K562 (cell line): Measurements from ENCODE around the gene FADS1. TPM values are rescaled to one million over a fixed set of nuclear protein-coding genes. Genes with fewer than 3 reads are reported as not detected.

Experiments
- AFF1 ChIP-seq, 2 experiments: fragments of 450-650 bp; IDR thresholded peaks; 2 replicates each; pipeline ENCODE4 v1.6.1; 2018; ENCODE audit warnings: mild to moderate bottlenecking in 2 of 2, low read depth in 1 of 2; ENCODE audit not compliant: partially characterized antibody in 2 of 2
- BCOR ChIP-seq: fragments of 450-650 bp; IDR thresholded peaks from 2 replicates; pipeline ENCODE4 v1.6.1; 2016
- CCAR2 ChIP-seq: fragments of 200-400 bp; formaldehyde crosslinking; IDR thresholded peaks from 2 replicates; pipeline ENCODE4 v1.6.1; 2017; ENCODE audit warnings: mild to moderate bottlenecking, low read depth, low read length
- CHD4 ChIP-seq: fragments of 200-600 bp; sonication (generic); IDR thresholded peaks from 3 replicates; pipeline ENCODE4 v1.6.1; 2012; ENCODE audit warnings: low read depth, mild to moderate bottlenecking, mixed read lengths, low read length, inconsistent platforms; ENCODE audit not compliant: insufficient read depth, insufficient replicate concordance, poor library complexity, severe bottlenecking
- E2F3 ChIP-seq: fragments of 250-450 bp; sonication (Bioruptor Pico); IDR thresholded peaks from 2 replicates; pipeline ENCODE4 v1.4.0; 2020; ENCODE audit warnings: mild to moderate bottlenecking
- E2F8 ChIP-seq: fragments of 450-650 bp; IDR thresholded peaks from 2 replicates; pipeline ENCODE4 v1.7.1; 2018; ENCODE audit warnings: mild to moderate bottlenecking, low read depth; ENCODE audit not compliant: partially characterized antibody
- HES1 ChIP-seq: fragments of 450-650 bp; IDR thresholded peaks from 2 replicates; pipeline ENCODE4 v1.6.1; 2016; ENCODE audit warnings: low read depth, mild to moderate bottlenecking, moderate library complexity
- HNRNPK ChIP-seq: fragments of 200-400 bp; formaldehyde crosslinking; IDR thresholded peaks from one replicate; pipeline ENCODE4 v1.6.1; 2018; ENCODE audit warnings: mild to moderate bottlenecking, low read depth, low read length; ENCODE audit not compliant: poor library complexity, severe bottlenecking
- PHB2 ChIP-seq: fragments of 450-650 bp; IDR thresholded peaks from 2 replicates; pipeline ENCODE4 v1.6.1; 2017; ENCODE audit warnings: low read depth
- PTTG1 ChIP-seq: fragments of 450-650 bp; IDR thresholded peaks from 2 replicates; pipeline ENCODE4 v1.6.1; 2016; ENCODE audit warnings: low read depth, mild to moderate bottlenecking, missing genetic modification characterization, missing compliant biosample characterization
- RNF2 ChIP-seq: sonication (generic); IDR thresholded peaks from 2 replicates; pipeline ENCODE4 v1.6.1; 2016
- SAFB2 ChIP-seq: fragments of 200-400 bp; formaldehyde crosslinking; IDR thresholded peaks from 2 replicates; pipeline ENCODE4 v1.6.1; 2018; ENCODE audit warnings: borderline replicate concordance, low read length, low read depth, moderate library complexity; ENCODE audit not compliant: severe bottlenecking
- SMARCE1 ChIP-seq: fragments of 450-650 bp; IDR thresholded peaks from 2 replicates; pipeline ENCODE4 v1.7.1; 2016; ENCODE audit warnings: mild to moderate bottlenecking
- TAF7 ChIP-seq: fragments of 450-650 bp; IDR thresholded peaks from 2 replicates; pipeline ENCODE4 v1.6.1; 2016; ENCODE audit warnings: missing genetic modification characterization, missing compliant biosample characterization
- ZBTB5 ChIP-seq: fragments of 450-650 bp; IDR thresholded peaks from 2 replicates; pipeline ENCODE4 v1.6.1; 2017; ENCODE audit warnings: antibody characterized with exemption
- ZNF311 ChIP-seq: fragments of 250-450 bp; sonication (Bioruptor Pico); IDR thresholded peaks from 2 replicates; pipeline ENCODE4 v1.4.0; 2020; ENCODE audit warnings: mild to moderate bottlenecking, moderate library complexity
- ZNF551 ChIP-seq: fragments of 250-450 bp; sonication (Bioruptor Pico); IDR thresholded peaks from 2 replicates; pipeline ENCODE4 v1.5.0; 2021; ENCODE audit warnings: mild to moderate bottlenecking, moderate library complexity
- polyA plus RNA-seq, 8 experiments: library from polyadenylated mRNA; depleted of rRNA in 4 of 8; stranded (reverse) in 5 of 8; unstranded in 3 of 8; fragments of >200 nt; fragmentation: Nextera tagmentation in 2 of 8; fragmentation: Illumina TruSeq in 1 of 8; extraction: Ambion mirVana in 2 of 8; extraction: Trizol in 1 of 8; gene quantifications; 2 replicates each; pipeline versions ENCODE4 v1.2.1 to v1.2.3, GENCODE V29; 2011 to 2014; ENCODE audit warnings: inconsistent platforms in 1 of 8, missing spikeins in 1 of 8
- total RNA-seq, 7 experiments: library from RNA; depleted of rRNA in 6 of 7; stranded (reverse); fragments of >200 nt in 6 of 7; fragmentation: Illumina TruSeq in 2 of 7; extraction: Trizol in 2 of 7; gene quantifications; 2 replicates each; pipeline versions ENCODE4 v1.2.1 to v1.2.3, GENCODE V29; 2011 to 2021; ENCODE audit warnings: low replicate concordance in 1 of 7

FADS1 gene
- total and polyA plus RNA-seq, 9 of the 15 experiments (the other 6 are each of a cell fraction or from before 2014, with no cell fraction given): 110 to 864 (median 364) TPM

- TF ChIP-seq AFF1 (IDR thresholded peaks at IDR 0.05; ENCODE audit: low read depth in 1 of 2, partially characterized antibody in 2 of 2) (no peak), SAFB2 (no peak), PHB2 (no peak), RNF2 (no peak), E2F8 (no peak), TAF7 (no peak), HES1 (no peak), CCAR2 (no peak), BCOR (no peak), E2F3 (CRISPR knock-in tag) (no peak), SMARCE1 (no peak), HNRNPK (no peak), ZNF551 (CRISPR knock-in tag) (no peak), ZBTB5 (no peak), CHD4 (no peak), PTTG1 (no peak), ZNF311 (CRISPR knock-in tag) (no peak)
Measured at GRCh38 chr11:61797263-61797944, 19.4 kb downstream of the FADS1 start (continued).
